ENCODE results near the gene EEA1.

EEA1 gene

DNA sequence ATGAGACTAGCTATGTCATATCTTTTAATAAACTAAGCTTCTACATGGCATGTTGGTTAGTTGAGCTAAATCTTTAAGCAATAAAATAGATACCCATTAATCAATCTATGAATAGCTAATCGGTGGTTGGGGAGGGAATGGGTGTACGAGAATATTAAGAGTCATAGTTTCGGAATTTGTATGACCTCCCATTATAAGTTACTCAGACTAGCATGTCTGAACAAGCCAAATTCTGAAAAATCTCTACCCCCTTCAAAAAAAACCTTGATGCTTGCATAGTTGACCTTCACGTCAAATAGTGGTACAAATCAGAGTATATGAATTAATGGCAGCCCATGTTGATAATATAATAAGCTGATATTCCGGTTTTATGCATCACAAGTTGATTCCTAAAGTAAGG is 166.3 kb downstream of the EEA1 start:
- H2AFZ ChIP-seq: no peak overlapping the region
- no peak overlapping the region for H3K27ac ChIP-seq
- H3K4me2 ChIP-seq (ENCODE audit: low read length): no peak overlapping the region
- no peaks in the 10 kb centered on the region for H3K36me3 ChIP-seq (ENCODE audit: control insufficient read depth, insufficient read depth, low read length)
- H3K79me2 ChIP-seq: no peaks in the 10 kb centered on the region
- no peak overlapping the region for H3K4me3 ChIP-seq (ENCODE audit: low read depth, low read length)
- no peak overlapping the region for H3K9ac ChIP-seq
- H3K4me1 ChIP-seq: no peaks in the 10 kb centered on the region
- no peaks in the 10 kb centered on the region for H3K9me3 ChIP-seq (ENCODE audit: control insufficient read depth, low read length)
- TF ChIP-seq, protein P1, sequence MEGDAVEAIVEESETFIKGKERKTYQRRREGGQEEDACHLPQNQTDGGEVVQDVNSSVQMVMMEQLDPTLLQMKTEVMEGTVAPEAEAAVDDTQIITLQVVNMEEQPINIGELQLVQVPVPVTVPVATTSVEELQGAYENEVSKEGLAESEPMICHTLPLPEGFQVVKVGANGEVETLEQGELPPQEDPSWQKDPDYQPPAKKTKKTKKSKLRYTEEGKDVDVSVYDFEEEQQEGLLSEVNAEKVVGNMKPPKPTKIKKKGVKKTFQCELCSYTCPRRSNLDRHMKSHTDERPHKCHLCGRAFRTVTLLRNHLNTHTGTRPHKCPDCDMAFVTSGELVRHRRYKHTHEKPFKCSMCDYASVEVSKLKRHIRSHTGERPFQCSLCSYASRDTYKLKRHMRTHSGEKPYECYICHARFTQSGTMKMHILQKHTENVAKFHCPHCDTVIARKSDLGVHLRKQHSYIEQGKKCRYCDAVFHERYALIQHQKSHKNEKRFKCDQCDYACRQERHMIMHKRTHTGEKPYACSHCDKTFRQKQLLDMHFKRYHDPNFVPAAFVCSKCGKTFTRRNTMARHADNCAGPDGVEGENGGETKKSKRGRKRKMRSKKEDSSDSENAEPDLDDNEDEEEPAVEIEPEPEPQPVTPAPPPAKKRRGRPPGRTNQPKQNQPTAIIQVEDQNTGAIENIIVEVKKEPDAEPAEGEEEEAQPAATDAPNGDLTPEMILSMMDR (IDR thresholded peaks at IDR 0.05): no peak
- H3K27me3 ChIP-seq (ENCODE audit: control insufficient read depth, insufficient read depth, low read length): no peaks in the 10 kb centered on the region

DNA sequence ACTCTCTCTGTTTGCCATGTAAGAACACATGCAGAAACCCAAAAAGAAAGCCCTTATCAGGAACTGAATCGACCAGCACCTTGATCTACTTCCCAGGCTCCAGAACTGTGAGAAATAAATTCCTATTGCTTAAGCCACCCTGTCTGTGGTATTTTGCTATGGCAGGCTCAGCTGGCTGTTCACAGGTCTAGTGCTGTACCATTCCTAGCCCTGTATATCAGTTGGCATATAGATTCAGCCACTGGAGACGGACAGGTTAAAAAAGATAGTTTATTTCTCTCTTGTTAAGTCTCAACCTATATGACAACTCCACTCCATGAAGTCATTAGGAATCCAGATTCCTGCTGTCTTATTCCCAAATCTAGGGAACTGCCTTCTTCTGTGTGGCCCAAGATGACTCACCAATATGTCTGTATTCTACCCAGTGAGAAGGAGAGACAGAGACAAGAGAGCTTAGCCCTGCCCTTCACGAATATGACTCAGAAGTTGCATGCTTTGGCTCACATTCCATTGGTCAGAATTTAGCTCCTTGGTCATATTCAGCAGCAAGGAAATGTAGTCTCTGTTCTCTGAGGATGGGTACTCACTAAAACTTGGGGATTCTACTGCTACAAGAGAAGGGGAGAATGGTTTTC is 169.3 kb downstream of the EEA1 start:
- Histone ChIP-seq H3K4me2 (ENCODE audit: low read length) (no peak overlapping the region), H3K9ac (no peak overlapping the region), H3K4me1 (no peaks in the 10 kb centered on the region), H2AFZ (no peak overlapping the region), H3K27me3 (ENCODE audit: control insufficient read depth, insufficient read depth, low read length) (no peaks in the 10 kb centered on the region), H3K36me3 (ENCODE audit: control insufficient read depth, insufficient read depth, low read length) (no peaks in the 10 kb centered on the region), H3K27ac (no peak overlapping the region), H3K79me2 (no peaks in the 10 kb centered on the region), H3K4me3 (ENCODE audit: low read depth, low read length) (no peak overlapping the region), H3K9me3 (ENCODE audit: control insufficient read depth, low read length) (no peaks in the 10 kb centered on the region)
- TF ChIP-seq, protein P1 (IDR thresholded peaks at IDR 0.05): no peak

DNA sequence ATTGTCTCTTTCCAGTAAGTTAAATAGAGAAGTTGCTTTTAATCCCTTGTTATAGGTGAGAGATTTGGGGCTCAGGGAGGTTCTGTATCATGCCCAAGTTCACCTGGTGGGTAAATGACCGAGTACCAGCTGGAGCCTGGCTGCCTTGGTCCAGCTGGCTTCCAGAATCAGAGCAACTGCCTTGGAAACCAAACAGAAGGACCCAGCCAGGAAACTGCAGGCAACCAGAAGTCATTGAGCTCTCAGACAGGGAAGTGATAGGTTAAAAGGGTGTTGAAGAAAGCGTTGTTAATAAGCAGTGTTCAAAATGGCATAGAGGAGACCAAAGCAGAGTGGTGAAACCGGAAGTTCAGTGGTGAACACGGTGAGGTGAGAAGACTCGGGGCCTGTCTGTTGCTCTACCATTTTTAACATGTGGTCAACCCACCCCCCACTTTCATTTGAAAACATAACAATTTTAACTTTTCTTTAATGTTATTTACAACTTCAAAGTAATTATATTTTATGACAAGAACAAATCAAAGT is 171.4 kb downstream of the EEA1 start:
- Histone ChIP-seq H3K4me1 (no peaks in the 10 kb centered on the region), H3K9ac (no peak overlapping the region), H3K4me2 (ENCODE audit: low read length) (no peak overlapping the region), H3K27ac (no peak overlapping the region), H2AFZ (no peak overlapping the region), H3K9me3 (ENCODE audit: control insufficient read depth, low read length) (no peaks in the 10 kb centered on the region), H3K27me3 (ENCODE audit: control insufficient read depth, insufficient read depth, low read length) (no peaks in the 10 kb centered on the region), H3K79me2 (no peaks in the 10 kb centered on the region), H3K4me3 (ENCODE audit: low read depth, low read length) (no peak overlapping the region), H3K36me3 (ENCODE audit: control insufficient read depth, insufficient read depth, low read length) (no peaks in the 10 kb centered on the region)
- TF ChIP-seq, protein P1 (IDR thresholded peaks at IDR 0.05): no peak

DNA sequence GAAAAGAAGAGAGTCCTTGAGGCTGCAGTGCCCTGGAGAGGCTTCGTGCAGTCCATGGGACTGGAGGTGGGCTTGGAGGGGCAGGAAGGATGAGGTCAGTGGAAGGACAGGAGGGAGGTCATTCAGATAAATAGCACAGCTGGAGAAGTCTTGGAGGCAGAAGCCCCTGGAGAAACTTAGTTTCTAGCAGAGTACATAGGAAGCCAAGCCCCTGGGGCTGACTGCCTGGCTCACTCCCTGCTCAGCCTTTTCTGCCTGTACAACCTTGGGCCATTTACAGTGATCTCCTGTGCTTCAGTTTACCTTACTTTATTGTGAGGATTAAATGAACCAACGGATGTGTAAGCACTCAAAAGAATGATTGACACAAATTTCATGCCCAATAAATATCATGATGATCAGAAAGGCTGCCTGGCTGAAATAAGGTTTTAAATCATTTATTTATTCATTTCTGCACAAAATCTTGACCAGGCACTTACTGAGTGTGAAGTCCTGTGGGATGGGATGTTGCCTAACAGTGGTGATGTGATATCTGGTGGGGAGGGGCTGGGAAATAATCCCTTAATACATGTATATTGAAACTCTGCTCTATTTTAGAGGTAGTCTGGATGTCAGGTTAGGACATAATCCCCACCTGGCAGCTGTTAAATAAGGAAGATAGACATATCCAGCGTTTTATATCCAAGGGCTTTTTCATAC is 172.0 kb downstream of the EEA1 start:
- Histone ChIP-seq H3K4me1 (no peaks in the 10 kb centered on the region), H3K9ac (no peak overlapping the region), H3K79me2 (no peaks in the 10 kb centered on the region), H2AFZ (no peak overlapping the region), H3K4me3 (ENCODE audit: low read depth, low read length) (no peak overlapping the region), H3K4me2 (ENCODE audit: low read length) (no peak overlapping the region), H3K27me3 (ENCODE audit: control insufficient read depth, insufficient read depth, low read length) (no peaks in the 10 kb centered on the region), H3K27ac (no peak overlapping the region), H3K36me3 (ENCODE audit: control insufficient read depth, insufficient read depth, low read length) (no peaks in the 10 kb centered on the region), H3K9me3 (ENCODE audit: control insufficient read depth, low read length) (no peaks in the 10 kb centered on the region)
- TF ChIP-seq, protein P1 (IDR thresholded peaks at IDR 0.05): no peak
